ENCODE results near the gene TIMM22.
"Not testable (repeated sequence)": the region's sequence is repeated elsewhere in the genome, so short reads cannot be mapped to it uniquely, and the experiment has no call there.

TIMM22 gene

GRCh38 chr17:1039123-1039507 lies 42.2 kb downstream of the TIMM22 start:
- DNase-seq (ENCODE audit: low read depth): no peak

GRCh38 chr17:1039511-1040215 lies 42.7 kb downstream of the TIMM22 start:
- DNase-seq (ENCODE audit: low read depth): no peak

- DNase-seq (ENCODE audit: low read depth): no peak
Observed at GRCh38 chr17:1040216-1040600, 43.3 kb downstream of the TIMM22 start.

GRCh38 chr17:1041746-1042145 lies 44.8 kb downstream of the TIMM22 start:
- no peak for DNase-seq (ENCODE audit: low read depth)

GRCh38 chr17:1042486-1042885 lies 45.6 kb downstream of the TIMM22 start:
- no peak for DNase-seq (ENCODE audit: low read depth)

- DNase-seq (ENCODE audit: low read depth): no peak
Observed at GRCh38 chr17:1043601-1044251, 46.8 kb downstream of the TIMM22 start.

GRCh38 chr17:1044387-1045009 lies 47.6 kb downstream of the TIMM22 start:
- DNase-seq (ENCODE audit: low read depth): not testable (repeated sequence)

GRCh38 chr17:1045456-1045855 lies 48.5 kb downstream of the TIMM22 start:
- no peak for DNase-seq (ENCODE audit: low read depth)

GRCh38 chr17:1047177-1047878 lies 50.4 kb downstream of the TIMM22 start:
- DNase-seq (ENCODE audit: low read depth): no peak

- DNase-seq (ENCODE audit: low read depth): no peak
Observed at GRCh38 chr17:1047879-1048470, 51.0 kb downstream of the TIMM22 start.

- not testable (repeated sequence) for DNase-seq (ENCODE audit: low read depth)
Observed at GRCh38 chr17:1048516-1049115, 51.7 kb downstream of the TIMM22 start.

- no peak for DNase-seq (ENCODE audit: low read depth)
Observed at GRCh38 chr17:1049446-1050225, 52.7 kb downstream of the TIMM22 start.

- no peak for DNase-seq (ENCODE audit: low read depth)
Observed at GRCh38 chr17:1050246-1050995, 53.5 kb downstream of the TIMM22 start.

- no peak for DNase-seq (ENCODE audit: low read depth)
Observed at GRCh38 chr17:1050996-1051925, 54.3 kb downstream of the TIMM22 start.
